Fibroblast of villous mesenchyme (primary cell): ENCODE measurements around the gene DNMT3B. TPM values are rescaled to one million over a fixed set of nuclear protein-coding genes. Genes with fewer than 3 reads are reported as not detected.
"Not testable (repeated sequence)": the region's sequence is repeated elsewhere in the genome, so short reads cannot be mapped to it uniquely, and the experiment has no call there.

Experiments
- DNase-seq: peaks from one replicate; pipeline ENCODE4 v3.0.0-alpha.2; 2010; ENCODE audit warnings: low read depth
- H3K4me3 ChIP-seq: 2 replicates; pipeline ENCODE4 v1.5.1; 2011; ENCODE audit warnings: low read depth, mild to moderate bottlenecking, low read length
- total RNA-seq: library from RNA; depleted of rRNA; stranded (reverse); fragments of >200 nt; gene quantifications from 2 replicates; pipeline ENCODE4 v1.2.3, GENCODE V29; 2012
- TF ChIP-seq, protein P1 (sequence below): IDR thresholded peaks from 2 replicates; pipeline ENCODE4 v1.5.1; 2012; ENCODE audit warnings: low read depth, mild to moderate bottlenecking, low read length; ENCODE audit not compliant: insufficient read depth

DNMT3B gene
- 3.2 and 3.5 TPM in 2 replicates for total RNA-seq

DNA sequence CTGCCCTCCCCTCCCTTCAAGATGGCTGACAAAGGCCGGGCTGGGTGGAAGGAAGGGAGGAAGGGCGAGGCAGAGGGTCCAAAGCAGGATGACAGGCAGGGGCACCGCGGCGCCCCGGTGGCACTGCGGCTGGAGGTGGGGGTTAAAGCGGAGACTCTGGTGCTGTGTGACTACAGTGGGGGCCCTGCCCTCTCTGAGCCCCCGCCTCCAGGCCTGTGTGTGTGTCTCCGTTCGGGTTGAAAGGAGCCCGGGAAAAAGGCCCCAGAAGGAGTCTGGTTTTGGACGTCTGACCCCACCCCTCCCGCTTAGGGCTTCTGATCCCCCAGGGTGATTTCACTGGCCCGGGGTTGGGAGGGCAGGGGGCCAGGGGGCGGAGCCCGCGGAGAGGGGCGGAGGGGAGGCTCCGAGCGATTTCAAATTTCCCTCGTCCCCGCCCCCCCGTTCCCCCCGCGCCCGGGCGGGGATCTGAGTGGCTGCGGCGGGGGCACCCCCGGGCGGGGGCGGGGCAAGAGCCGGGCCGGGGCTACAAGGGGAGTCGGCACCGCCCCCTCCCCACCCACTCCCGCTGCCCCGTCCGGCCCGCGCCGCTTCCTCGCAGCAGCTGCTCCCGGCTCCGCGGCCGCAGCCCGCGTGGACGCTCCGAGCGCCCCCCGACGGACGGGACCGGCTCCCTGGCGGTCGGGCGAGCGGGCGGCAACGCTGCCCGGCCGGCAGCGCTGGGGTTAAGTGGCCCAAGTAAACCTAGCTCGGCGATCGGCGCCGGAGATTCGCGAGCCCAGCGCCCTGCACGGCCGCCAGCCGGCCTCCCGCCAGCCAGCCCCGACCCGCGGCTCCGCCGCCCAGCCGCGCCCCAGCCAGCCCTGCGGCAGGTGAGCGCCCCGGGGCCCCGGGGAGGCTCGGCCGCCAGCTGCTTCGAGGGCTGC lies at the start of gene DNMT3B:
Gene DNMT3B, plus strand, starts transcription at position 555 of the 923 bp plus-strand sequence. CDS start 17,939 bp downstream, outside the sequence.
- H3K4me3 ChIP-seq, result peak within 1 kb of the TSS; percentile 90
- TF ChIP-seq, protein P1, sequence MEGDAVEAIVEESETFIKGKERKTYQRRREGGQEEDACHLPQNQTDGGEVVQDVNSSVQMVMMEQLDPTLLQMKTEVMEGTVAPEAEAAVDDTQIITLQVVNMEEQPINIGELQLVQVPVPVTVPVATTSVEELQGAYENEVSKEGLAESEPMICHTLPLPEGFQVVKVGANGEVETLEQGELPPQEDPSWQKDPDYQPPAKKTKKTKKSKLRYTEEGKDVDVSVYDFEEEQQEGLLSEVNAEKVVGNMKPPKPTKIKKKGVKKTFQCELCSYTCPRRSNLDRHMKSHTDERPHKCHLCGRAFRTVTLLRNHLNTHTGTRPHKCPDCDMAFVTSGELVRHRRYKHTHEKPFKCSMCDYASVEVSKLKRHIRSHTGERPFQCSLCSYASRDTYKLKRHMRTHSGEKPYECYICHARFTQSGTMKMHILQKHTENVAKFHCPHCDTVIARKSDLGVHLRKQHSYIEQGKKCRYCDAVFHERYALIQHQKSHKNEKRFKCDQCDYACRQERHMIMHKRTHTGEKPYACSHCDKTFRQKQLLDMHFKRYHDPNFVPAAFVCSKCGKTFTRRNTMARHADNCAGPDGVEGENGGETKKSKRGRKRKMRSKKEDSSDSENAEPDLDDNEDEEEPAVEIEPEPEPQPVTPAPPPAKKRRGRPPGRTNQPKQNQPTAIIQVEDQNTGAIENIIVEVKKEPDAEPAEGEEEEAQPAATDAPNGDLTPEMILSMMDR, result no peak
- DNase-seq, result peak; percentile 74

DNA sequence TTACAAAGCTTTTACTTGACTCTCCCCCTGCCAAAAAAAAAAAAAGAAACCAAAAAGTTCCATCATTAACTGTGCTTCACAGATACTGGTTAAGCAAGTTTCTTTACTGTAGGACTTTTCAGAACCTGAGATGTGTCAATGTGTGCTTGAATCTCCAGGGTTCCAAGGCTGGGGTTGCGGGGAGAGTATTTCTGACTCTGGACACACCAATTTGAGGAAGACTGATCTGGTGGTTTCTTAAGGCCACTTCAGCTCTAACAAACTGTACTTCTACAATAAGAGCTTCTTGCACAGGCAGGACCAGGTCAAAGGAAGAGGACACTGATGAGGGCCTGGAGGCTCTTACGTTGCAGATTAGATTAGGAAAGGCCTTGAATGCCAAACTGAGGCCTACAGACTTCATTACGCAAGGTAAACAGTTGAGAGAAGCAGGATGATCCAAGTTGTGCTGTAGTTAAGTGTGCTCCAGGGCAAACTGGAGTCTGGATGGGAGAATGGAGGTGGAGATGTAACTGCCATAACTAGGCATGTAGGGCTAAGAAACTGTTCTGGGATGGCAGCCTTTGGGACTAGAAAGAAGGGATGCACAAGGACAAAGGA lies 43.3 kb upstream of the DNMT3B start:
- H3K4me3 ChIP-seq, result no peak overlapping the region
- TF ChIP-seq, protein P1, result no peak
- no peak for DNase-seq

DNA sequence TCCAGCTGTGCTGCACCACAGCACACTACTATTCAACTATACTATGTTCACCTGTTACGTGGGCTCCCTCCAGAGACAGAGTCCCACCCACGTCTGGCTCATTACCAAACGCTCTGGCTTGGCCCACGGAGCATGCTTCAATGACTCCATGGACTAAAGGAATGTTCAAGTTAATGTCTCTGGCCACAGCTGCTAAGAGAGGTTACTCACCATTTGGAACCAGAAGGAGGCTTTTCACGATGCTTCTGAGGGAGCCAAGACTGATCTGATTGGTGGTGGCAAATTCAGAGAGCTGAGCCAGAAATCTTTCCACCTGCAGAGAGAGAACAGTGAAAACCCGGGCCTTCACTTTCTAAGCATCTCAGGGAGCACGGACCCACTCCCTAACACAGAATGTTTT lies 34.5 kb upstream of the DNMT3B start:
- TF ChIP-seq, protein P1, result no peak
- peak; percentile 74 for DNase-seq
- no peak overlapping the region for H3K4me3 ChIP-seq

DNA sequence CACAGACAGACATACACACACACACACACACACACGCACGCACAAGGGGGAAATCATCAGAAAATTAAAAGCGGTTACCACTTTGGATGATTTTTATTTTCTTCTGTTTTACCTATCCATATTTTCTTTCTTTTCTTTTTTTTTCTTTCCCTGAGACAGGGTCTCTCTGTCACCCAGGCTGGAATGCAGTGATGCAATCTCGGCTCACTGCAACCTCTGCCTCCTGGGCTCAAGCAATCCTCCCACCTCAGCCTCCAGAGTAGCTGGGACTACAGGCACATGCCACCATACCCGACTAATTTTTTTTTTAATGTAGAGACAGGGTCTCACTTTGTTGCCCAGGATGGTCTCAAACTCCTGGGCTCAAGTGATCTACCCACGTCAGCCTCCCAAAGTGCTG lies 33.8 kb upstream of the DNMT3B start:
- not testable (repeated sequence) for DNase-seq

DNA sequence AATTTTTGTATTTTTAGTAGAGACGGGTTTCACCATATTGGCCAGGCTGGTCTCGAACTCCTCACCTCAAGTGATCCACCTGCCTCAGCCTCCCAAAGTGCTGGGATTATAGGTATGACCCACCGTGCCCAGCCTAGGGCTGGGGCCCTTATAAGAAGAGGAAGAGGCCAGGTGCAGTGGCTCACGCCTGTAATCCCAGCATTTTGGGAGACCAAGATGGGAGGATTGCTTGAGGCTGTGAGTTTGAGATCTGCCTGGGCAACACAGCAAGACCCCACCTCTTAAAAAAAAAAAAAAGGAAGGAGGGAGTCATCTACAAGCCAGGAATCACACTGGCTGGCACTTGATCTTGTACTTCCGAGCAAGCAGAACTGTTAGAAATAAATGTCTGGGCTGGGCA lies 32.9 kb upstream of the DNMT3B start:
- not testable (repeated sequence) for H3K4me3 ChIP-seq, DNase-seq

More for the DNA sequence above, 33.8 kb upstream of the DNMT3B start:
- not testable (repeated sequence) for H3K4me3 ChIP-seq

DNA sequence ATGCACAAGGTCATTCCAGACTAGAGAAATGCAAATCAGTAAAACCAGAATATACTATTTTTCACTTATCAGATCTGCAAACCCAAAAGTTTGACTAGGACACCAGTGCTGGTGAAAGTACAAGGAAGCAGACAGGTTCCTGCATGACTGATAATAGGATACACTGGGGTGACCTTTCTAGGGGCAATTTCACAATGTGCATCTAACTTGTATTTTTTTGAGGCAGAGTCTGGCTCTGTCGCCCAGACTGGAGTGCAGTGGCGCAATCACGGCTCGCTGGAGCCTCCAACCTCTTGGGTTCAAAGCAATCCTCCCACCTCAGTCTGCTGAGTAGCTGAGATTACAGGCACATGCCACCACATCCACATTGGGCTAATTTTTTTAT lies 30.3 kb upstream of the DNMT3B start:
- TF ChIP-seq, protein P1, result no peak
- no peak overlapping the region for H3K4me3 ChIP-seq
- DNase-seq, result peak; percentile 76

DNA sequence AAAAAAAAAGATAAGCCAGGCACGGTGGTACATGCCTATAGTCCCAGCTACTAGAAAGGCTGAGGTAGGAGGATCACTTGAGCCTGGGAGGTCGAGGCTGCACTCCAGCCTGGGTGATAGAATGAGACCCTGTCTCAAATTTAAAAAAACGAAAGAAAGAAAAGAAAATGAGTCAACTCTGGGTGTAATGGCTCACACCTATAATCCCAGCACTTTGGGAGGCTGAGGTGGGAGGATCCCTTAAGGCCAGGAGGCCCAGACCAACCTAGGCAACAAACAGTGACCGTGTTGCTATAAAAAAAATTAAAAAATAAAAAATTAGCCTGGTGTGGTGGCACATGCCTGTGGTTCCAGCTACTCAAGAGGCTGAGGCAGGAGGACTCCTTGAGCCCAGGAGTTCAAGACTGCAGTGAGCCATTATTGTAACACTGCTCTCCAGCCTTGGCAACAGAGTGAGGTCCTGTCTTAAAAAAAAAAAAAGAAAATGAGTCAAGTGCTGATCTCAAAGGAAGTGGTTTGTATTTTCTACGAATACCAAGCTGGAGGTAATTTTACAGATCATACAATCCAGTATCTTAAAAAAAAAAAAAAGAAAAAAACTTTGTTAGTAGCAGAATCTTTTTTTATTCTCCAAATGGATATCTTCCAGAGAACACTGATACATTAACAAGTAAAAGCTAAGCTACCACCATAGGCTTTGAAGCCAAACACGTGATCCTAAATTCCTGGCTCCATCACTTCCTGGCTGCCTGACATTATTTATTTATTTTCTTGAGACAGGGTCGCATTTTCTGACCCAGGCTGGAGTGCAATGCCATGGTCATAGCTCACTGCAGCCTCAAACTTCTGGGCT lies 24.6 kb upstream of the DNMT3B start:
- DNase-seq, result peak; percentile 32
- TF ChIP-seq, protein P1, result no peak
- no peak overlapping the region for H3K4me3 ChIP-seq
